ENCODE data around the gene INO80E. TPM values are rescaled to one million over a fixed set of nuclear protein-coding genes. Genes with fewer than 3 reads are reported as not detected.

The INO80E gene
- total and polyA plus RNA-seq, 2 donors (not counting 3 experiments of a cell fraction or from before 2014, with no cell fraction given), result 42.7 to 76.4 TPM

DNA sequence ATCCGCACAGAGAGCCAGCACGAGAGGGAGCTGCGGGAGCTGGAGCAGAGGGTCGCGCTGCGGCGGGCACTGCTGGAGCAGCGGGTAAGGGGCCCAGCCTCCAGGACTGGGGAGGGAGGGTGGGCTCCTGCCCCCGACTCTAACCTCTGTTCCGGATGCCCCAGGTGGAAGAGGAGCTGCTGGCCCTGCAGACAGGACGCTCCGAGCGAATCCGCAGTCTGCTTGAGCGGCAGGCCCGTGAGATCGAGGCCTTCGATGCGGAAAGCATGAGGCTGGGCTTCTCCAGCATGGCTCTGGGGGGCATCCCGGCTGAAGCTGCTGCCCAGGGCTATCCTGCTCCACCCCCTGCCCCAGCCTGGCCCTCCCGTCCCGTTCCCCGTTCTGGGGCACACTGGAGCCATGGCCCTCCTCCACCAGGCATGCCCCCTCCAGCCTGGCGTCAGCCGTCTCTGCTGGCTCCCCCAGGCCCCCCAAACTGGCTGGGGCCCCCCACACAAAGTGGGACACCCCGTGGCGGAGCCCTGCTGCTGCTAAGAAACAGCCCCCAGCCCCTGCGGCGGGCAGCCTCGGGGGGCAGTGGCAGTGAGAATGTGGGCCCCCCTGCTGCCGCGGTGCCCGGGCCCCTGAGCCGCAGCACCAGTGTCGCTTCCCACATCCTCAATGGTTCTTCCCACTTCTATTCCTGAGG lies 5.0 kb upstream of the INO80E start:
- CTCF ChIA-PET, result interaction anchor here (0.6 to 1.9 kb wide), 2 partner anchors 41 to 115 kb away, joined by 3 to 6 read pairs; partner anchors contain the start of gene TLCD3B
- Histone ChIP-seq H3K79me2 (ENCODE audit: control insufficient read depth, insufficient read depth, low read length) (no peaks in the 10 kb centered on the region), H3K4me3 (replicated peaks in 1 of 3; ENCODE audit: insufficient read depth in 1 of 3, low read depth in 1 of 3, low read length in 3 of 3) (no peak overlapping the region), H3K27me3 (ENCODE audit: control insufficient read depth in 2 of 2, insufficient read depth in 2 of 2, low read length in 2 of 2) (no peaks in the 10 kb centered on the region), H3K4me1 (ENCODE audit: control insufficient read depth, extremely low read depth, insufficient read depth, low read length) (peaks cover 14% of the 10 kb centered on the region), H3K9ac (replicated peaks; ENCODE audit: extremely low read depth, insufficient read depth, low read length) (no peak overlapping the region), H3K36me3 (ENCODE audit: control insufficient read depth in 2 of 2, extremely low read depth in 1 of 2, insufficient read depth in 2 of 2, low read length in 2 of 2) (peaks cover 21 to 63% of the 10 kb centered on the region in 2 experiments), H3K4me2 (ENCODE audit: insufficient read depth, low read length) (no peak overlapping the region), H2AFZ (ENCODE audit: low read depth, low read length) (no peak overlapping the region), H3K27ac (ENCODE audit: insufficient read depth, low read depth, low read length) (no peak overlapping the region), H3K9me3 (replicated peaks; ENCODE audit: control insufficient read depth, insufficient read depth, low read length) (no peaks in the 10 kb centered on the region), H4K20me1 (replicated peaks; ENCODE audit: control insufficient read depth, extremely low read depth, insufficient read depth, low read length) (no peaks in the 10 kb centered on the region), H3K9me1 (replicated peaks; ENCODE audit: control insufficient read depth, extremely low read depth, insufficient read depth, low read length) (no peaks in the 10 kb centered on the region)
- no TSS peak for BruUV-seq (replicated peaks)
- no peak for TF ChIP-seq MYC (IDR thresholded peaks at IDR 0.05; ENCODE audit: low read depth, low read length)
- no peak for TF ChIP-seq GATA2 (IDR thresholded peaks at IDR 0.05; ENCODE audit: insufficient read depth, insufficient read length, low read depth, low read length)
- TF ChIP-seq JUN (IDR thresholded peaks at IDR 0.05; ENCODE audit: borderline replicate concordance, insufficient read depth, insufficient read length, low read depth), result no peak
- no peak for TF ChIP-seq POLR2AphosphoS5 (IDR thresholded peaks at IDR 0.05; ENCODE audit: insufficient read depth, low read depth, low read length)
- POLR2A ChIA-PET, result no interaction called here
- dilution Hi-C loops (cut with MboI; ENCODE audit: extremely low pct_ligation_motif_present, low sequenced_read_pairs), result loop anchor here (10.0 kb wide), 1 partner anchor 186 kb away; the partner anchor contains the start of gene MAZ
- FAIRE-seq, result no peak
- DNase-seq (ENCODE audit: low read depth, low spot score), result no peak
- intact Hi-C loops (cut with micrococcal nuclease), result no loop called here

DNA sequence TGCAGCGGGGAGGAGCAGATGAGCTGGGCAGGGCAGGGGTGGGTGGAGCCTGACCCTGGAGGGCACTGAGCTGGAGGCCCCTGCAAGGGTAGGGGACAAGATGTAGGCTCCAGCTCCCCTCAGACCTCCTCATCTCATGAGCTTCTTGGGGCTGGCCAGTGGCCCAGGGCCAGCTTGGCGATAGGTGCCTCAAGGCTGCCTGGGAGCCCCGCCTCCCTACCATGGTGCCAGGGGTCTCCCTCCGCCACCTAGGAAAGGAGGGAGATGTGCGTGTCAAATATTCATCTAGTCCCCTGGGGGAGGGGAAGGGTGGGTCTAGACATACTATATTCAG lies 4.5 kb upstream of the INO80E start:
- H3K27me3 ChIP-seq (ENCODE audit: control insufficient read depth in 2 of 2, insufficient read depth in 2 of 2, low read length in 2 of 2), result no peaks in the 10 kb centered on the region
- TF ChIP-seq, protein P1, sequence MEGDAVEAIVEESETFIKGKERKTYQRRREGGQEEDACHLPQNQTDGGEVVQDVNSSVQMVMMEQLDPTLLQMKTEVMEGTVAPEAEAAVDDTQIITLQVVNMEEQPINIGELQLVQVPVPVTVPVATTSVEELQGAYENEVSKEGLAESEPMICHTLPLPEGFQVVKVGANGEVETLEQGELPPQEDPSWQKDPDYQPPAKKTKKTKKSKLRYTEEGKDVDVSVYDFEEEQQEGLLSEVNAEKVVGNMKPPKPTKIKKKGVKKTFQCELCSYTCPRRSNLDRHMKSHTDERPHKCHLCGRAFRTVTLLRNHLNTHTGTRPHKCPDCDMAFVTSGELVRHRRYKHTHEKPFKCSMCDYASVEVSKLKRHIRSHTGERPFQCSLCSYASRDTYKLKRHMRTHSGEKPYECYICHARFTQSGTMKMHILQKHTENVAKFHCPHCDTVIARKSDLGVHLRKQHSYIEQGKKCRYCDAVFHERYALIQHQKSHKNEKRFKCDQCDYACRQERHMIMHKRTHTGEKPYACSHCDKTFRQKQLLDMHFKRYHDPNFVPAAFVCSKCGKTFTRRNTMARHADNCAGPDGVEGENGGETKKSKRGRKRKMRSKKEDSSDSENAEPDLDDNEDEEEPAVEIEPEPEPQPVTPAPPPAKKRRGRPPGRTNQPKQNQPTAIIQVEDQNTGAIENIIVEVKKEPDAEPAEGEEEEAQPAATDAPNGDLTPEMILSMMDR (IDR thresholded peaks at IDR 0.05; ENCODE audit: extremely low read depth in 1 of 2, insufficient read depth in 1 of 2, low read depth in 1 of 2, low read length in 2 of 2), result no peak
- TF ChIP-seq POLR2A (IDR thresholded peaks at IDR 0.05; ENCODE audit: low read depth, low read length) (no peak), GATA2 (IDR thresholded peaks at IDR 0.05; ENCODE audit: insufficient read depth, insufficient read length, low read depth, low read length) (no peak), POLR2AphosphoS5 (IDR thresholded peaks at IDR 0.05; ENCODE audit: insufficient read depth, low read depth, low read length) (no peak), FOS (IDR thresholded peaks at IDR 0.05; ENCODE audit: borderline replicate concordance, insufficient read depth, low read length) (no peak), MYC (IDR thresholded peaks at IDR 0.05; ENCODE audit: low read depth, low read length) (no peak), JUN (IDR thresholded peaks at IDR 0.05; ENCODE audit: borderline replicate concordance, insufficient read depth, insufficient read length, low read depth) (no peak), EZH2 (IDR thresholded peaks at IDR 0.05; ENCODE audit: borderline replicate concordance, low read depth, low read length, severe bottlenecking) (no peak)
- TF ChIP-seq, protein P2, sequence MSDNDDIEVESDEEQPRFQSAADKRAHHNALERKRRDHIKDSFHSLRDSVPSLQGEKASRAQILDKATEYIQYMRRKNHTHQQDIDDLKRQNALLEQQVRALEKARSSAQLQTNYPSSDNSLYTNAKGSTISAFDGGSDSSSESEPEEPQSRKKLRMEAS (IDR thresholded peaks at IDR 0.05; ENCODE audit: insufficient read depth, insufficient read length), result no peak
- peaks cover 21 to 58% of the 10 kb centered on the region in 2 experiments for H3K36me3 ChIP-seq (ENCODE audit: control insufficient read depth in 2 of 2, extremely low read depth in 1 of 2, insufficient read depth in 2 of 2, low read length in 2 of 2)
- H3K9me3 ChIP-seq (replicated peaks; ENCODE audit: control insufficient read depth, insufficient read depth, low read length), result no peaks in the 10 kb centered on the region
- no peak overlapping the region for H3K4me2 ChIP-seq (ENCODE audit: insufficient read depth, low read length)
- CTCF ChIA-PET, result interaction anchor here (0.6 to 1.9 kb wide), 2 partner anchors 40 to 116 kb away, joined by 3 to 6 read pairs; partner anchors contain the start of gene TLCD3B
- intact Hi-C loops (cut with micrococcal nuclease) (no loop called here), dilution Hi-C loops (cut with MboI; ENCODE audit: extremely low pct_ligation_motif_present, low sequenced_read_pairs) (loop anchor here (10.0 kb wide), 1 partner anchor 187 kb away; the partner anchor contains the start of gene MAZ)
- no peak overlapping the region for H3K27ac ChIP-seq (ENCODE audit: insufficient read depth, low read depth, low read length)
- H3K9me1 ChIP-seq (replicated peaks; ENCODE audit: control insufficient read depth, extremely low read depth, insufficient read depth, low read length), result no peaks in the 10 kb centered on the region
- H2AFZ ChIP-seq (ENCODE audit: low read depth, low read length), result no peak overlapping the region
- no TSS peak for BruUV-seq (replicated peaks)
- H4K20me1 ChIP-seq (replicated peaks; ENCODE audit: control insufficient read depth, extremely low read depth, insufficient read depth, low read length), result no peaks in the 10 kb centered on the region
- H3K4me1 ChIP-seq (ENCODE audit: control insufficient read depth, extremely low read depth, insufficient read depth, low read length), result peaks cover 15% of the 10 kb centered on the region
- peaks cover 3% of the 10 kb centered on the region for H3K79me2 ChIP-seq (ENCODE audit: control insufficient read depth, insufficient read depth, low read length)
- no peak for DNase-seq (ENCODE audit: low read depth, low spot score)
- no peak overlapping the region for H3K4me3 ChIP-seq (replicated peaks in 1 of 3; ENCODE audit: insufficient read depth in 1 of 3, low read depth in 1 of 3, low read length in 3 of 3)
- FAIRE-seq, result no peak
- POLR2A ChIA-PET, result no interaction called here
- H3K9ac ChIP-seq (replicated peaks; ENCODE audit: extremely low read depth, insufficient read depth, low read length), result no peak overlapping the region

Data from endothelial cell of umbilical vein (primary cell).